DMS 273 (cell line): ENCODE results near the gene COMT.
"Not testable (repeated sequence)": the region's sequence is repeated elsewhere in the genome, so short reads cannot be mapped to it uniquely, and the experiment has no call there.

Source experiments
- DNase-seq: peaks from one replicate; lab custom pipeline; 2025; ENCODE audit not compliant: unreplicated experiment; lab: John Stamatoyannopoulos, UW

Gene COMT

DNA sequence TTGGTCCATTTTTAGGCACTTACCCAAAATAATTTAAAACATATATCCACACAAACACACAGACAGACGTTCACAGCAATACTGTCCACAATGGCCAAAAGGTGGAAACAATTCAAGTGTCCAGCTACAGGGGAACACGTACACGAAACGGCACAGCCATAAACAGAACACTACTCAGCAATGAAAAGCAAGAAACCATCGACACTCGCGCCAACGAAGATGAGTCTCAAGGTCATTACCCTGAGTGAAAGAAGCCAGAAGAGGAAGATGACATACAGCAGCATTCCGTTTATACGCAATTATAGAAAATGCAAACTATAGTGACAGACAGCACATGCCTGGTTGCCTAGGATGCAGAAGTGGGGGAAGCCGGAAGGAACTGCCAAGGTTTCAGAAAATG is 13.4 kb upstream of the COMT start:
- DNase-seq: no peak

DNA sequence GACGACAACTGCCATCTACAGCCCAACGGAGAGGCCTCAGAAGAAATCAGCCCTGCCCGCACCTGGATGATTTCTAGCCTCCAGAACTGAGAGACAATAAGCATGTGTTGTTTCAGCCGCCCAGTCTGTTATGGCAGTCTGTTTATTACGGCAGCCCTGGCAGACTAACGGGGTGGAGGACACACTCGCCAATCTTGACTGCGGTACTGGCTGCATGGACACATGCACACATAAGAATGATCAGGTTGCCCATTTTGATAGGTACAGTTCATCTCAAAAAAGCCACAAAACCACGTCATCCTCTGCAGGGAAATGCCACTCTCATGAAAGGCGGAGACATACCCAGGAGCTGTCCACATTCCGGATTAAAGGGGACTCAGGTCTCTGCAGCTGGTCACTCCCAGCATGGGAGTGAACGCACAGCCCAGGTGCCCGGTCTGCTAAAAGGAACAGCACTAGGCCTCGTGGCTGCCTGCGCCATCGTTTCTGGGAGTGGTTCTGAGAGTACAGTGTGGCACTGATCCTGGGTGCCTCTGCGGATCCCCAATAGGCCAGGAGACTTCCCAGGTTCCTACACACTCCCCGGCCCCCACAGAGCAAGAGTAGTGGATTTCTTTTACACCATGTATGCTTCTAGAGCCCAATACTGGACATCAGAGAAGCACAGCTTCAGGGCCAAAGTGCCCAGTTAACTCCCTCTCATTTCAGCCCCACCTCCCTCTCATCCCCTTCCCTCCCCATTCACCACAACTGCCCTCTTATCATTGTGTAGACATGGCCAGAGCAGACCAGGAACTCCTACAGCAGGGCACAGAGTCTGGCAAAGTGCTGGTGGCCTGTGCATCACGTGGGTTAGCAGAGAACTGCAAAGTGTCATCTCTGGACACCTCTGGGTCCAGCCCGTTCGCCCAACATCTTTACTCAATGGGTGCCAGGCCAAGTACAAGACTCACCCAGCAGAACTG is 11.7 kb upstream of the COMT start:
- DNase-seq: no peak

GRCh38 chr22:19930551-19931486 is 10.8 kb upstream of the COMT start:
- no peak for DNase-seq

GRCh38 chr22:19931514-19931913 is 10.1 kb upstream of the COMT start:
- no peak for DNase-seq

- peak; percentile 42 for DNase-seq
Measured at GRCh38 chr22:19932367-19933206, 9.0 kb upstream of the COMT start.

GRCh38 chr22:19933341-19934241 is 8.0 kb upstream of the COMT start:
- DNase-seq: no peak

DNA sequence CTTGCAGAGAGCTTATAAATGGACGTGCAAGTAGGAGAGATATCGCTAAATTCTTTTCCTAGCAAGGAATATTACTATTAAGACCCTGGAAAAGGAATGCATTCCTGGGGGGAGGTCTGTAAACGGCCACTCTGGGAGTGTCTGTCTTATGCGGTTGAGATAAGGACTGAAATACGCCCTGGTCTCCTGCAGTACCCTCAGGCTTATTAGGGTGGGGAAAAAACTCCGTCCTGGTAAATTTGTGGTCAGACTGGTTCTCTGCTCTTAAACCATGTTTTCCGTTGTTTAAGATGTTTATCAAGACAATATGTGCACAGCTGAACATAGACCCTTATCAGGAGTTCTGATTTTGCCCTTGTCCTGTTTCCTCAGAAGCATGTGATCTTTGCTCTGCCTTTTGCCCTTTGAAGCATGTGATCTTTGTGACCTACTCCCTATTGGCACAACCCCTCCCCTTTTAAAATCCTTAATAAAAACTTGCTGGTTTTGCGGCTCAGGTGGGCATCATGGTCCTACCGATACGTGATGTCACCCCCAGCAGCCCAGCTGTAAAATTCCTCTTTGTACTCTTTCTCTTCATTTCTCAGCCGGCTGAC is 6.4 kb upstream of the COMT start:
- DNase-seq: not testable (repeated sequence)

- no peak for DNase-seq
Measured at GRCh38 chr22:19936513-19936912, 5.1 kb upstream of the COMT start.

DNA sequence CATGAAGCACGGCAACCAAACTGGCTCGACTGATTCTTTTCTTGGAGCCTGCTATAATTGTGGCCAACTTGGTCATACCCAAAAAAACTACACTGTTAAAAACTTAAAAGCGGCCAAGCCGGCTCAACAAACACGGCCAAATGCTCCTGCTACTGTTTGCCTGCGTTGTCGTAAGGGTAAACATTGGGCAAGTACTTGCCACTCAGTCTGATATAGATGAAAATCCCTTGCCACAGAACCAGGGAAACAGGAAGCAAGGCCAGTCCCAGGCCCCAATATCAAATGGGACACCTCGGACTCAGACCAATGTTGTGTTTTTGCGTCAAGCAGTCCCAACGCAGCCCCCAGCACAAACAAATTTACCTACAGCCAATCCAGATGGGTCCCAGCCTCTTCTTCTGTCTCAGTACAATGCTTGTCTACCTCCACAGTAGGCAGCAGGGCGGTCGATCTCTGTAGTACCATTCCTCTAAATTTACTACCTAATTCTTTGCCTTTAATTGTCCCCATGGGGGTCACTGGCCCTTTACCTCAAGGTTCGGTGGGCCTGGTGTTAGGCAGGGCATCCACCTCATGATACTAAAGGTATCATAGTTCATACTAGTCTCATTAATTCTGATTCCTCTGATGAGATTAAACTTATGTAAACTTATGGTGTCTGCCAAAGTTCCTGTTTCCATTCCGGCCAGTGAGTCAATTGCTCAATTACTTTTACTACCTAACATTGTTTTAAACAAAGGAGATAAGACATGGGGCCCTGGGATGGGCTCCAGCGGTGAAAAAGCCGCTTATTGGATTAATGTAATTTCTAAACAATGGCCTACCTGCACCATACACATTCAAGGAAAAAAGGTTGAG is 3.7 kb upstream of the COMT start:
- no peak for DNase-seq

DNA sequence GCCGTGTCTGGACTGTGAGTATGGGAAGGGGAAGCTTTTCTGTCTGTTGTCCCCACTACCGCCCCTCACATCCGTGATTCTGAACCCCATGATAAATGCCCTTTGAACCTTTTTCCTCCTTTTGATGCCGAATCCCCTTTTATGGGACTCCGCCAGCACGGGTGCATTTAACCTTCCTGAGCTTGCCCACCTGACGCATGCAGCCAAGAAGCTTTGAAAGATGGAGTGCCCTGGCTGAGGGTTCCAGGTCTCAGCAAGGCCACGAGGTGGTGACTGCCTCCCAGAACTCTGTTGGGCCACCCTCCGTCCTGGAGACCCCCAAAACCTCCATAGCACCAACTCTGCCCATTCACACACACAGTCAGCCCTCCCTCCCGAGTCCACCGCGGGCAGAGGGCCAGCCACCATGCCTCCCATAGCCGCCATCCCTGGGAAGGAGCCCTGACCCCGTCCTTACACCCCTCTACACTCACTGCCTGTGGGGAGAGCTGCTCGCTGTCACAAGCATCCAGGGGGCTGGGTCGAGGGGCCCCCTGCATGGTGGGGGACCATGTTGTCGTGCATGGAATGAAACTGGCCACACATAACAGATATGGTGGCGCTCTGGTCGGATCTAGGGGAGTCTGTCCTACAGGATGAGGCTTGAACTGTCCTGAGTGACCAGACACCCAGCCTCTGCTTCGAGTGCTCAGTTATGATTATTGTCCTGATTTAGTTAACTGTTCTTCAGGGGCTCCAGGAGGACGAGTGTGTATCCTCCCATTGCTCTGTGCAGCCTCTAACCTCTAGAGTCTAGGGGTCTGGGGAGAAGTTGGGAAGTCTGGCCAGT is 822 bp upstream of the COMT start:
- no peak for DNase-seq

DNA sequence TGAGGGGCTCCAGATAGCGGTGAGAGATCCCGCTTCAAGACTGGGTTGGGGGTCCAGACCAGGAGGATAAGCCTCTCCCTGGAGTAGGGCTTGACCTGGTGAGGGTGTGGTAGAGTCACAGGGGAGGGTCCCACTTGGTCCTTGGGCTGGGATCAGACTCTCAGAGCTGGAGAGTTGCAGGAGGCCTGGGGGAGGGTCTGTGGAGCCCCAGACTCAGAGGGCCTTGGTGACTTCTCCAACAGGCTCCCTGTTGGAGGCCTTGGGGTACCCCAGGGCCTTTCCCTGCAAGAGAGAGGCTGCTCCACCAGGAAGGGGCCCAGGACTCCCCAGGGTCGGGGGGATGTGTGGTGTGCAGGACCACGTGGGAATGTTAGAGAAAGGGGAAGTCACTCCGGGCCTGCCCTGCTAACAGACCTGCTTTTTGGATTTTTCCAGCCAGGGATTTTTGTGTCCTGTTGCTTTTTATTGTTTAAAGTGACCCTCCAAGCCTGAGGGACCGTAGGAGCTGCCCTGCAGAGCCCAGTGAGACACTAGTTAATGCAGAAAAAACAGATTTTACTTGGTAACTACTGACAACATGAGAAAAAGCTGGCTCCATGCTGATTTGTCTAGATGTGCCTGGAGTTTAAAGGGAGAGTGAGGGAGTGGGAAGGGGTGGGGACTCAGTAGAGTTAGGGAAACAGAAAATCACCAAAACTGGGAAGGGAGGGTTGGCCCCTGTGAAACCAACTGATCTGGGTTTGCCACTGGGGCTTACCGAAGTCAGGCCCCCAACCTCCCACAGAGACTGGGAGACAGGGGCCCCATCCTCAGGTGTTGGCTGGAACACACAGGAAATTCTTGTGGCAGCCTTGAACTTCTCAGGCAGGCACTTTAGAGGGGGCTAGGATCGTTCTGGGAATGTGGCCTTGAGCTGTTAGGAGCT is 847 bp downstream of the COMT start:
- peak; percentile 81 for DNase-seq

DNA sequence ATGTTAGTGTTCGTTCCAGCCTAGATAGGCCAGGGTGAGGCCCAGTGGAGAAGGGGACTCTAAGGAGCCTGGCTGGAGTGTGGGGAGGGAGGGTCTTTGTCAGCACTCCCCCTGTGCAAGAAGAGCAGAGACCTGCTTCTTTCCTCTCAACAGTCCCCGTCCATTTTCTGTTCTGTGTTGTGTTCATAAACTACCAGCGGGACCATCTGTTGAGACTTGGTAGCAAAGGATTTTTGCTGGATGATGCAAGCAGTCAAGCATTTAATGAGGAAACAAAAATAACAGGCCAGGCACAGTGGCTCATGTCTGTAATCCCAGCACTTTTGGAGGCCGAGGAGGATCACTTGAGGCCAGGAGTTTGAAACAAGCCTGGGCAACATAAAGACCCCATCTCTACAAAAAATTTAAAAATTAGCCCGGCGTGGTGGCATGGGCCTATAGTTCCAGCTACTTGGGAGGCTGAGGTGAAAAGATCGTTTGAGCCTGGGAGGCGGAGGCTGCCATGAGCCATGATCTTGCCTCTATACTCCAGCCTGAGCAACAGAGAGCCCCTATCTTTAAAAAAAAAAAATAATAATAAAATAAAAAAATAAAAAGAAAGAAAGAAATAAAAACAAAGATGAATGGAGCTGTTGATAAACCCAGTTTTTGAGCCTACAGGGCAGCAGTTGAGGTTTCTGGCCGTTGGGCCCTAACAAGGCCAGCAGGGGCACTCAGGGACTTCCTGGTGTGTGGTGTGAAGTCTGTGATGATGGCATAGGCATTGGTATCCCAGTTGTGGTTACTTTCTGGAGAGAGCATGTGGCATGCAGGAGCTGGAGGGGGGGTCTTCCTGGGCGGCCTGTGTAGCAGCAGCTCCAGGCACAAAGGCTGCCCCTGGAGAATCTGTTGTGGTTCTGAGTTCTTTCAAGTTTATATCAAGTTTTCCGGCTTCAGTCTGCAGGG is 1.8 kb downstream of the COMT start:
- peak; percentile 89 for DNase-seq

- no peak for DNase-seq
Measured at GRCh38 chr22:19948057-19948760, 6.6 kb downstream of the COMT start.

GRCh38 chr22:19951346-19951745 is 9.8 kb downstream of the COMT start:
- DNase-seq: no peak
